Measurements from ENCODE around the gene NELL2.

DNA sequence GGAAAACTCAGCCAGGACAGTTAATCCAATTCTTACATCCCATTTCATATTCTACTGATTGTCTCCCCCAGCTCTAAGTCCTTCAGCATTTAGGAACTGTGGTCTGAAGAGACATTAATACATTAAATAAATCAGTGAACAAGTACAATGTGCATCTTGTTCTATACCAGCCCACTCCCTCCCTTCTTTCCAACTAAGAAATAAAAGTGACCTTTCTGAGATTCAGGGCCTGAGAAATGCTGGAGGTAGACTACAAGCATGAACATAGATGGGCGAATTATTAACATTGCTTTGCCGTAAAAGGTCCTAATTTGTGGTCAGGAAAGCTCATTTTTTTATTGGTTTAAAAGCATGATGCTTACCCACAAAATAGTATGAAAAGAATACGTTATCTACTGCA lies 113.1 kb downstream of the NELL2 start:
- TF ChIP-seq EZH2 (IDR thresholded peaks at IDR 0.05; ENCODE audit: borderline replicate concordance, low read length) = no peak
- TF ChIP-seq, protein P1, sequence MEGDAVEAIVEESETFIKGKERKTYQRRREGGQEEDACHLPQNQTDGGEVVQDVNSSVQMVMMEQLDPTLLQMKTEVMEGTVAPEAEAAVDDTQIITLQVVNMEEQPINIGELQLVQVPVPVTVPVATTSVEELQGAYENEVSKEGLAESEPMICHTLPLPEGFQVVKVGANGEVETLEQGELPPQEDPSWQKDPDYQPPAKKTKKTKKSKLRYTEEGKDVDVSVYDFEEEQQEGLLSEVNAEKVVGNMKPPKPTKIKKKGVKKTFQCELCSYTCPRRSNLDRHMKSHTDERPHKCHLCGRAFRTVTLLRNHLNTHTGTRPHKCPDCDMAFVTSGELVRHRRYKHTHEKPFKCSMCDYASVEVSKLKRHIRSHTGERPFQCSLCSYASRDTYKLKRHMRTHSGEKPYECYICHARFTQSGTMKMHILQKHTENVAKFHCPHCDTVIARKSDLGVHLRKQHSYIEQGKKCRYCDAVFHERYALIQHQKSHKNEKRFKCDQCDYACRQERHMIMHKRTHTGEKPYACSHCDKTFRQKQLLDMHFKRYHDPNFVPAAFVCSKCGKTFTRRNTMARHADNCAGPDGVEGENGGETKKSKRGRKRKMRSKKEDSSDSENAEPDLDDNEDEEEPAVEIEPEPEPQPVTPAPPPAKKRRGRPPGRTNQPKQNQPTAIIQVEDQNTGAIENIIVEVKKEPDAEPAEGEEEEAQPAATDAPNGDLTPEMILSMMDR (conservative IDR thresholded peaks at IDR 0.05 in 1 of 2, IDR thresholded peaks at IDR 0.05 in 1 of 2; ENCODE audit: extremely low read depth in 1 of 2, insufficient read depth in 1 of 2, low read depth in 1 of 2, low read length in 2 of 2) = no peak
